ENCODE measurements around the gene GSTP1.

GRCh38 chr11:67626970-67627369 lies 43.4 kb downstream of the GSTP1 start:
- no peak for TF ChIP-seq CTCF (IDR thresholded peaks at IDR 0.05; ENCODE audit: low read depth, low read length, poor library complexity, severe bottlenecking)
- TF ChIP-seq EZH2phosphoT487 (IDR thresholded peaks at IDR 0.05; ENCODE audit: borderline replicate concordance, low read length) = no peak
